ENCODE measurements around the gene CTIF.

Gene CTIF

DNA sequence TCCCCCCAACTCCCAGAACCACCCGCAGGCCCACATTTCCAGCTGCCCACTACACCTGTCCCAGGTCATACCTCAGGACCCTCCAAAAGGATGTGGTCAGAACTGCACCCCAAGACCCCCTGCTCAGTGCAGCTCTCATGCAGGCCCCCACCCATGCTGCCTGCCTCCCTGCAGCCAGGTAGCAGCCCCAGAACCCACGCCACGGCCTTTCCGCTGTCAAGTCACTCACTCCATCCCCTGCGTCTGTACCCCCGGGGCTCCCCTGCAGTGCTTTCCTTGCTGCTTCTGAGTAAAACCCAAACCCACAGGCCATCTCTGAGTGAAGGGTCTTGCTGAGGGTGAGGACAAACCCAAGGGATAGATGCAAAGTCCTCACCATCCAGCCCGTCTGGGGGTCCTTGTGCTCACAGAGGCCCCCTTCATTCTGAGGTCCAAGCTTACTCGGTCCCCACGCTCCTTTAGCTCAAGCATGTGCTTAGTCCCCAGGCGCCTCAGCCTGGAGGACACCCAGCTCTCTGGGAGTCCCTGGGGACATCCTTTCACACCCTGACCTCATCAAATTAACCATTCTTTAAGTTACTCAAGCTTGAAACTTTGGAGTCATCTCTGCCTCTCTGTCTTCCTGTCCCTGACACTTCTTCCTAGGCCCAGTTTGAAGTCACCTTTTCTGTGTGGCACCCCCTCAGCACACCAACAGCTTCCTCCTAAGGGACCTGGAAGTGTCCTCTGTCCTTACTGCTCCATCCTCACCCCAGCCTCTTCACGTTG lies 281.8 kb downstream of the CTIF start:
- no peaks in the 10 kb centered on the region for H3K9me3 ChIP-seq (ENCODE audit: insufficient read depth, low read length)
- peak overlapping the region; percentile 59 for H3K4me2 ChIP-seq (ENCODE audit: low read length)
- H3K9ac ChIP-seq (ENCODE audit: low read length), result no peak overlapping the region
- H3K27ac ChIP-seq (ENCODE audit: low read length), result no peak overlapping the region
- peaks cover 6% of the 10 kb centered on the region for H3K36me3 ChIP-seq (replicated peaks; ENCODE audit: low read depth, low read length)
- no peak overlapping the region for H2AFZ ChIP-seq (ENCODE audit: low read depth, low read length)
- H3K4me1 ChIP-seq (ENCODE audit: low read length), result peaks cover 19% of the 10 kb centered on the region
- H4K20me1 ChIP-seq (ENCODE audit: insufficient read depth, low read length), result peaks cover 24% of the 10 kb centered on the region; the same call in 1 of the 2 replicates
- peaks cover 13% of the 10 kb centered on the region; the same call in 1 of the 2 replicates for H3K27me3 ChIP-seq (ENCODE audit: low read depth, low read length)
- no peaks in the 10 kb centered on the region for H3K79me2 ChIP-seq (ENCODE audit: low read length)
- peak overlapping the region; percentile 26 for H3K4me3 ChIP-seq (ENCODE audit: low read length)
- TF ChIP-seq EZH2phosphoT487 (IDR thresholded peaks at IDR 0.05; ENCODE audit: low read depth), result no peak
- TF ChIP-seq, protein P1, sequence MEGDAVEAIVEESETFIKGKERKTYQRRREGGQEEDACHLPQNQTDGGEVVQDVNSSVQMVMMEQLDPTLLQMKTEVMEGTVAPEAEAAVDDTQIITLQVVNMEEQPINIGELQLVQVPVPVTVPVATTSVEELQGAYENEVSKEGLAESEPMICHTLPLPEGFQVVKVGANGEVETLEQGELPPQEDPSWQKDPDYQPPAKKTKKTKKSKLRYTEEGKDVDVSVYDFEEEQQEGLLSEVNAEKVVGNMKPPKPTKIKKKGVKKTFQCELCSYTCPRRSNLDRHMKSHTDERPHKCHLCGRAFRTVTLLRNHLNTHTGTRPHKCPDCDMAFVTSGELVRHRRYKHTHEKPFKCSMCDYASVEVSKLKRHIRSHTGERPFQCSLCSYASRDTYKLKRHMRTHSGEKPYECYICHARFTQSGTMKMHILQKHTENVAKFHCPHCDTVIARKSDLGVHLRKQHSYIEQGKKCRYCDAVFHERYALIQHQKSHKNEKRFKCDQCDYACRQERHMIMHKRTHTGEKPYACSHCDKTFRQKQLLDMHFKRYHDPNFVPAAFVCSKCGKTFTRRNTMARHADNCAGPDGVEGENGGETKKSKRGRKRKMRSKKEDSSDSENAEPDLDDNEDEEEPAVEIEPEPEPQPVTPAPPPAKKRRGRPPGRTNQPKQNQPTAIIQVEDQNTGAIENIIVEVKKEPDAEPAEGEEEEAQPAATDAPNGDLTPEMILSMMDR (IDR thresholded peaks at IDR 0.05; ENCODE audit: low read depth, low read length), result no peak

DNA sequence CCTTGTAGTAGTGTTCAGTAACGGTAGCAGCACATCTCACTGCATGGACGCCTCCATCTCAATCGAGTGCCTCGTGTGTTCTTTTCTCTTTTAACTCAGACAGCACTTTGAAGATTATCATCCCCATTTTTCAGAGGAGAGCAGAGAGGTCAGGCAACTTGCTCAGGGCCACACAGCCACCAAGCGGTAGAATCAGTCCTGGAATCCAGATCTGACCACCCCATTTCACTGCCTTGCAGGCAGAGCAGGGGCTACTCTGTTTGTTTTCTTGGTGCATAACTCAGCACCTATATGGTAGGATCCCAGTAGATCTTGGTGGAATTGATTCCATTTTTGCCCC lies 282.4 kb downstream of the CTIF start:
- Histone ChIP-seq H3K4me3 (ENCODE audit: low read length) (peak overlapping the region; percentile 26; the same call in 1 of the 2 replicates), H3K79me2 (ENCODE audit: low read length) (no peaks in the 10 kb centered on the region), H3K9ac (ENCODE audit: low read length) (no peak overlapping the region), H4K20me1 (ENCODE audit: insufficient read depth, low read length) (peaks cover 26% of the 10 kb centered on the region; the same call in 1 of the 2 replicates), H3K4me1 (ENCODE audit: low read length) (peaks cover 19% of the 10 kb centered on the region), H3K27ac (ENCODE audit: low read length) (no peak overlapping the region), H3K9me3 (ENCODE audit: insufficient read depth, low read length) (no peaks in the 10 kb centered on the region), H3K36me3 (replicated peaks; ENCODE audit: low read depth, low read length) (peaks cover 6% of the 10 kb centered on the region), H2AFZ (ENCODE audit: low read depth, low read length) (no peak overlapping the region), H3K4me2 (ENCODE audit: low read length) (peak overlapping the region; percentile 59), H3K27me3 (ENCODE audit: low read depth, low read length) (peaks cover 13% of the 10 kb centered on the region; the same call in 1 of the 2 replicates)
- no peak for TF ChIP-seq EZH2phosphoT487 (IDR thresholded peaks at IDR 0.05; ENCODE audit: low read depth)
- TF ChIP-seq, protein P1 (IDR thresholded peaks at IDR 0.05; ENCODE audit: low read depth, low read length), result peak; percentile 36; the same call in 1 of the 2 replicates

DNA sequence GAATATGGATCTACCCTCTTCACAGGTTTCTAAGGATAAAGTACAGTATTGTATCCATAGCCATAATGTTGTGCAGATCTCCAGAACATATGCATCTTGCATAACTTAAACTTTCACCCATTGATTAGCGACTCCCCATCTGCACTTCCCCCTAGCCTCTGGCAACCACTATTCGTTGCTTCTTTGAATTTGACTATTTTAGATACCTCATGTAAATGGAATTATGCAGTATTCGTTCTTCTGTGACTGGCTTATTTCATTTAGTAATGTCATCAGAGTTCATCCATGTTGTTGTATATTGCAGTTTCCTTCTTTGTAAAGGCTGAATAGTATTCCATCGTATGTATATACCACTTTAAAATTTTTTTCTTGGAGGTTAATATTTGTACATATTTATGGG lies 283.0 kb downstream of the CTIF start:
- no peaks in the 10 kb centered on the region for H3K79me2 ChIP-seq (ENCODE audit: low read length)
- peaks cover 19% of the 10 kb centered on the region for H3K4me1 ChIP-seq (ENCODE audit: low read length)
- no peaks in the 10 kb centered on the region for H3K9me3 ChIP-seq (ENCODE audit: insufficient read depth, low read length)
- no peak overlapping the region for H3K4me2 ChIP-seq (ENCODE audit: low read length)
- TF ChIP-seq EZH2phosphoT487 (IDR thresholded peaks at IDR 0.05; ENCODE audit: low read depth), result no peak
- TF ChIP-seq, protein P1 (IDR thresholded peaks at IDR 0.05; ENCODE audit: low read depth, low read length), result no peak
- H3K27ac ChIP-seq (ENCODE audit: low read length), result no peak overlapping the region
- peaks cover 13% of the 10 kb centered on the region; the same call in 1 of the 2 replicates for H3K27me3 ChIP-seq (ENCODE audit: low read depth, low read length)
- no peak overlapping the region for H3K9ac ChIP-seq (ENCODE audit: low read length)
- H2AFZ ChIP-seq (ENCODE audit: low read depth, low read length), result no peak overlapping the region
- peaks cover 6% of the 10 kb centered on the region for H3K36me3 ChIP-seq (replicated peaks; ENCODE audit: low read depth, low read length)
- H3K4me3 ChIP-seq (ENCODE audit: low read length), result no peak overlapping the region
- H4K20me1 ChIP-seq (ENCODE audit: insufficient read depth, low read length), result peaks cover 27% of the 10 kb centered on the region; the same call in 1 of the 2 replicates

DNA sequence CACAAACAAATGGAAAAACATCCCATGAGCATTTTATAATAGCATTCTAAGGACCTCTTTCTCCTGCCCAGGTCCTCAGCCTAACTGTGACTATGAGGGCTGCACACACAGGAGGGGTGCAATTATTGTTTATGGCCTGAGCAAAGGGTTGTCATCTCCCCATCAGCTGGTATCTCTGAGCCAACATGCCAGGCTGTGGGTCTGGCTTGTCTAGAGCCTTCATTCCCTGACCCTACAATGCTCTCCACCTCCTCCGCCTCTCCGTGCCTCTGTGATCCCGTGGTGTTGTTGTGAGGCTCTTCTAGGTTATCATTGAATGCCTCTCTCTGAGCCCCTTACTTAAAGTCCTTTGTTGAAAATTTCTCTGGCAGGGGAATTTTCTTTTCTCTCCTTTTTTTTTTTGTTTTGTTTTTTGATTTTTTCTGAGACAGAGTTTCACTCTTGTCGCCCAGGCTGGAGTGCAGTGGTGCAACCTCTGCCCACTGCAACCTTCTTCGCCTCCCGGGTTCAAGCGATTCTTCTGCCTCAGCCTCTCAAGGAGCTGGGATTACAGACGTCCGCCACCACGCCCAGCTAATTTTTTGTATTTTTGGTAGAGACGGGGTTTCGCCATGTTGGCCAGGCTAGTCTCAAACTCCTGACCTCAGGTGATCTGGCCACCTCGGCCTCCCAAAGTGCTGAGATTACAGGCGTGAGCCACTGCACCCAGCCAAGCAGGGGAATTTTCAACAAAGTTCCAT lies 285.6 kb downstream of the CTIF start:
- H3K4me3 ChIP-seq (ENCODE audit: low read length), result no peak overlapping the region
- TF ChIP-seq, protein P1 (IDR thresholded peaks at IDR 0.05; ENCODE audit: low read depth, low read length), result no peak
- no peak for TF ChIP-seq EZH2phosphoT487 (IDR thresholded peaks at IDR 0.05; ENCODE audit: low read depth)
- no peaks in the 10 kb centered on the region for H3K9me3 ChIP-seq (ENCODE audit: insufficient read depth, low read length)
- no peak overlapping the region for H3K4me2 ChIP-seq (ENCODE audit: low read length)
- H3K9ac ChIP-seq (ENCODE audit: low read length), result no peak overlapping the region
- H4K20me1 ChIP-seq (ENCODE audit: insufficient read depth, low read length), result peaks cover 22% of the 10 kb centered on the region; the same call in 1 of the 2 replicates
- no peak overlapping the region for H2AFZ ChIP-seq (ENCODE audit: low read depth, low read length)
- peaks cover 13% of the 10 kb centered on the region; the same call in 1 of the 2 replicates for H3K27me3 ChIP-seq (ENCODE audit: low read depth, low read length)
- H3K27ac ChIP-seq (ENCODE audit: low read length), result no peak overlapping the region
- no peaks in the 10 kb centered on the region for H3K79me2 ChIP-seq (ENCODE audit: low read length)
- H3K36me3 ChIP-seq (replicated peaks; ENCODE audit: low read depth, low read length), result peaks cover 3% of the 10 kb centered on the region
- peaks cover 19% of the 10 kb centered on the region for H3K4me1 ChIP-seq (ENCODE audit: low read length)
